Hair follicular keratinocyte (primary cell): ENCODE data around the gene SNRK. TPM values are rescaled to one million over a fixed set of nuclear protein-coding genes. Genes with fewer than 3 reads are reported as not detected.

Source experiments
- total RNA-seq: library from RNA; depleted of rRNA; stranded (reverse); fragments of >200 nt; gene quantifications from 2 replicates; pipeline ENCODE4 v1.2.3, GENCODE V29; 2015

The SNRK gene, protein sequence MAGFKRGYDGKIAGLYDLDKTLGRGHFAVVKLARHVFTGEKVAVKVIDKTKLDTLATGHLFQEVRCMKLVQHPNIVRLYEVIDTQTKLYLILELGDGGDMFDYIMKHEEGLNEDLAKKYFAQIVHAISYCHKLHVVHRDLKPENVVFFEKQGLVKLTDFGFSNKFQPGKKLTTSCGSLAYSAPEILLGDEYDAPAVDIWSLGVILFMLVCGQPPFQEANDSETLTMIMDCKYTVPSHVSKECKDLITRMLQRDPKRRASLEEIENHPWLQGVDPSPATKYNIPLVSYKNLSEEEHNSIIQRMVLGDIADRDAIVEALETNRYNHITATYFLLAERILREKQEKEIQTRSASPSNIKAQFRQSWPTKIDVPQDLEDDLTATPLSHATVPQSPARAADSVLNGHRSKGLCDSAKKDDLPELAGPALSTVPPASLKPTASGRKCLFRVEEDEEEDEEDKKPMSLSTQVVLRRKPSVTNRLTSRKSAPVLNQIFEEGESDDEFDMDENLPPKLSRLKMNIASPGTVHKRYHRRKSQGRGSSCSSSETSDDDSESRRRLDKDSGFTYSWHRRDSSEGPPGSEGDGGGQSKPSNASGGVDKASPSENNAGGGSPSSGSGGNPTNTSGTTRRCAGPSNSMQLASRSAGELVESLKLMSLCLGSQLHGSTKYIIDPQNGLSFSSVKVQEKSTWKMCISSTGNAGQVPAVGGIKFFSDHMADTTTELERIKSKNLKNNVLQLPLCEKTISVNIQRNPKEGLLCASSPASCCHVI
- 9.8 and 15.5 TPM in 2 replicates for total RNA-seq

GRCh38 chr3:43286115-43286840 lies at the start of gene SNRK:
TSS of gene SNRK (plus strand) at chr3:43286540. CDS start at chr3:43303204, 16,664 bp downstream.

Other genes with a start within 250 kb of the SNRK start
- gene POMGNT2, start 180.5 kb upstream of the SNRK start, total RNA-seq: 10.5 and 12.7 TPM in 2 replicates